ENCODE measurements around the gene RRP9.
"Not testable (repeated sequence)": the region's sequence is repeated elsewhere in the genome, so short reads cannot be mapped to it uniquely, and the experiment has no call there.

RRP9 gene, protein sequence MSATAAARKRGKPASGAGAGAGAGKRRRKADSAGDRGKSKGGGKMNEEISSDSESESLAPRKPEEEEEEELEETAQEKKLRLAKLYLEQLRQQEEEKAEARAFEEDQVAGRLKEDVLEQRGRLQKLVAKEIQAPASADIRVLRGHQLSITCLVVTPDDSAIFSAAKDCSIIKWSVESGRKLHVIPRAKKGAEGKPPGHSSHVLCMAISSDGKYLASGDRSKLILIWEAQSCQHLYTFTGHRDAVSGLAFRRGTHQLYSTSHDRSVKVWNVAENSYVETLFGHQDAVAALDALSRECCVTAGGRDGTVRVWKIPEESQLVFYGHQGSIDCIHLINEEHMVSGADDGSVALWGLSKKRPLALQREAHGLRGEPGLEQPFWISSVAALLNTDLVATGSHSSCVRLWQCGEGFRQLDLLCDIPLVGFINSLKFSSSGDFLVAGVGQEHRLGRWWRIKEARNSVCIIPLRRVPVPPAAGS

DNA sequence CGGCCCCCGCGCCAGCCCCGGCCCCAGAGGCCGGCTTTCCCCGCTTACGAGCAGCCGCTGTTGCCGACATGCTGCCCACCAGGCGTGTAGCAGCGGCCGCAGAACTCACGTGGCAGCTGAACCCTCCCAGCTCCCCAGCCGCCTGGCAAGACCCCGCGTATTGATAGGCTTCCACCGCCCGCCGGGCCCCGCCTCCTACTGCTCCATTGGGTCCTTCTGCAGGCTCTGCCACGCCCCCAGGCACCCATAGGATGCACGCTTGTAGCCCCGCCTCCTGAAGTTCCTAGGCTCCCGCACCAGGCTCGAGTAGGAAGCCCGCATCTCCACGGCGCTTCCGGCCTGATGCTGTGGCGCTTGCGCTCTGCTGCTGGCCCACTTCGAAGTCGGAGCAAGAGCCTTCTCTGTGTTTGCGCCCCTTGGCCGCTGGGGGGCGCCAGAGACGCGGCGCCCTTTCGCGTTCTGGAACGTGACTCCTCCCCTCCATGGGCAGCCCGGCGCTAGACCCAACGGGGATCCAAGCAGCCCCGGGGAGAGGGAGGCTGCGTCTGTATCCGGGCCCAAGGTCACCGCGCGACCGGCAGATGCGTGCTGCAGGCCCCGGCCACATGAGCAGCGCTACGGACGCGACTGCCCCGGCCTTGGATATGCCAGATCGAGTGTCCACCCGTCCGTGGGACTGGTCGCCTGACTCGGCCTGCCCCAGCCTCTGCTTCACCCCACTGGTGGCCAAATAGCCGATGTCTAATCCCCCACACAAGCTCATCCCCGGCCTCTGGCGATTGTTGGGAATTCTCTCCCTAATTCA lies at the start of gene RRP9, which contains the start of gene PARP3:
Gene RRP9, minus strand, starts transcription at position 107 of the 805 bp plus-strand sequence. Its CDS starts 37 bp downstream, at position 70.
Gene PARP3, plus strand, starts transcription at position 566 of the 805 bp plus-strand sequence. CDS start 993 bp downstream, outside the sequence.
- DNase-seq: peak; percentile 98 to 100

DNA sequence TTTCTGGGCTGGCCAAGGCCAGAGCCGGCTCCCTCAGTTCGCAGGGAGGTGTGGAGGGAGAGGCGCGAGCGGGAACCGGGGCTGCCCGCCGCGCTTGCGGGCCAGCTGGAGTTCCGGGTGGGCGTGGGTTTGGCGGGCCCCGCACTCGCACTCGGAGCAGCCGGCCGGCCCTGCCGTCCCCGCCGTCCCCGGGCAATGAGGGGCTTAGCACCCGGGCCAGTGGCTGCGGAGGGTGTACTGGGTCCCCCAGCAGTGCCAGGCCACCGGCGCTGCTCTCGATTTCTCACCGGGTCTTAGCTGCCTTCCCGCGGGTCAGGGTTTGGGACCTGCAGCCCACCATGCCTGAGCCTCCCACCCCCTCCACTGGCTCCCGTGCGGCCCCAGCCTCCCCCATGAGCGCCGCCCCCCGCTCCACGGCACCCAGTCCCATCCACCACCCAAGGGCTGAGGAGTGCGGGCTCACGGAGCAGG lies 48.8 kb upstream of the RRP9 start:
- not testable (repeated sequence) for DNase-seq

DNA sequence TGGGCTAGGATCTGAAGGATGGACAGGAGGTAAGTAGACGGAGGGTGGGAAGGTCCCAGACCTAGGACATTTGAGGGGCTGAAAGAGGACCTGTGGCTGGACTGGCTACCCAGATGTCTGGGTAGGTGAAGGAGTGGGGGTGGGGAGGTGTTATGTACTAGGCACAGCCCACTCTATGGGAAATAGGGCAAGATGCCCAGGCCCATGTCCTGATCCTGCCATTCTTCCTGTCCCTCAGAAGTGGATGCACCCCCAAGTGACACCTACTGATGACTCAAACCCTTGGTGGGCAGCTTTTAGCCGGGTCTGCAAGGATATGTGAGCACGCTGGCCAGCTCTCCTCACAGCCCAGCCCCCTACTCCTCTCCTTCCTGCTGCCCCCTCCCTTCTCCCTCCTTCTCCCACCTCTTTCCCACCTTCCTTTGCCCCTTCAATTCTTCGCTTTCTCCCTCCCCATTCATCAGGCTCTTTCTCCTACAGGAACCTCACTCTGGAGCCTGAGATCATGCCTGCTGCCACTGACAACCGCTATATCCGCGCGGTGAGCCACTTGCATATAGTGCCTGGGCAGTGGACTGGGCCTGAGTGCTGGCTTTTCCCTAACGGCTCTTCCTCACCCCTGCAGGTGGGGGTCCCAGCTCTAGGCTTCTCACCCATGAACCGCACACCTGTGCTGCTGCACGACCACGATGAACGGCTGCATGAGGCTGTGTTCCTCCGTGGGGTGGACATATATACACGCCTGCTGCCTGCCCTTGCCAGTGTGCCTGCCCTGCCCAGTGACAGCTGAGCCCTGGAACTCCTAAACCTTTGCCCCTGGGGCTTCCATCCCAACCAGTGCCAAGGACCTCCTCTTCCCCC lies 46.8 kb upstream of the RRP9 start:
- DNase-seq: no peak

DNA sequence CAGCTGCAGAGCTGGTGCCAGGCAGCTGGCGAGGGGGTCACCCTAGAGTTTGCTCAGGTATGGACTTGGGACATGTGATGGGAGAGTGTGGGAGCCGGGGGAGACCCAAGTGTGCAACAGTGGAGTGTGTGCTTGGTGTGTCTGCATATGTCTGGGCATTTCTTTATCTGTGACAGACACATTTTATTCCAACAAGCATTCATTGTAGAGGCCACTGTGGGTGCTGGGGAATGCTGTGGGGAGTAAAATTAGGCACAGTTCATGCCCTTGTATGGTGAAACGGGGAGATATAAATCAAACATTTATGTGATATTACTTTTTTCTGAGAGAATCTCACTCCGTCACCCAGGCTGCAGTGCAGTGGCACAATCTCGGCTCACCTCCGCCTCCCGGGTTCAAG lies 45.9 kb upstream of the RRP9 start:
- DNase-seq: no peak

DNA sequence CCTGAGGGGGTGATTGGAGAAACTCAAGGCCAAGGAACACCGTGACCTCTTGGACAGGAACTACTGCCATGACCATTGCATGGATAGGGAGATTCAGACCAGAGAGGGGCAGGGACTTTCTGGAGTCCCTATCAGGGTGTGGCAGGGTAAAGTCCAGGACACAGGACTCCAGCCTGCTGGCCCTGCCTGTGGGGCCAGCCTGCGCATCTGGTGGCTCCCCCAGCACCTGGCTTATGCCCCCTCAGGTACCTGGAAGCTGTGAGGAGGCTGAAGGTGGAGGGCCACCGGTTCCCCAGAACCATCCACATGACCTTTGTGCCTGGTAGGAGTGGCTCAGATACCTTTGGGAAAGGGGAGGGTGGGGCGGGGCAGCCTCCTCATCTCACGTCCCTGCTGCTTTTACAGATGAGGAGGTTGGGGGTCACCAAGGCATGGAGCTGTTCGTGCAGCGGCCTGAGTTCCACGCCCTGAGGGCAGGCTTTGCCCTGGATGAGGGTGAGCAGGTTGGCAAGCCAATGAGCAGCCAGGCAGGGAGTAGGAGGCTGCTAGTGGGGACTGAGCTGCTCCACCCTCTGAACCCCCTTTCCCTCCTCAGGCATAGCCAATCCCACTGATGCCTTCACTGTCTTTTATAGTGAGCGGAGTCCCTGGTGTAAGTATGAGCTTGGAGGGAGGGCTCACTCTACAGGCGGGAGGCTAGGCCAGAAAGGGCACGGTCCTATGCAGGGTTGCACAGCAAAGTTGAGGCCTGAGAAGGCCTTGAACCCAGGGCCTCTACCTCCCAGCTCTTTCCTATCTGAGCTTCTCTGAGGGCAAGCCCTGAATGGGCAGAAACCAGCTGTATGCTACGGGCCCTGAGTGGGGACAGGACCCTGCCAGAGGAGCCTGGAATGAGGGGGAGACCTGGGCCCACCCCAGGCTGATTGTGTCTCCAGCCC lies 44.6 kb upstream of the RRP9 start:
- DNase-seq: no peak

DNA sequence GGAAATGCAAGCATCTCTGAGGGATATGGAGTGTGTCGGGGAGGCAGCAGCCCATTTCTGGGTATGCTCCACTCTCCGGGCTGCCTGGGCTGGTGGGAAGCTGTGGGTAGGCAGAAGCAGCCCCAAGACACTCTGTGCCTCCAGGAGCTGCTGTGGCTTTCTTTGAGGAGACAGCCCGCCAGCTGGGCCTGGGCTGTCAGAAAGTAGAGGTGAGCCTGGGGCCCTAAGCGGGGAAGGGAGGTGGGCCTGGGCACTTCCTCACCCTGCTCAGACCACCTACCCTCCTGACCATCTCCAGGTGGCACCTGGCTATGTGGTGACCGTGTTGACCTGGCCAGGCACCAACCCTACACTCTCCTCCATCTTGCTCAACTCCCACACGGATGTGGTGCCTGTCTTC lies 43.4 kb upstream of the RRP9 start:
- no peak for DNase-seq

DNA sequence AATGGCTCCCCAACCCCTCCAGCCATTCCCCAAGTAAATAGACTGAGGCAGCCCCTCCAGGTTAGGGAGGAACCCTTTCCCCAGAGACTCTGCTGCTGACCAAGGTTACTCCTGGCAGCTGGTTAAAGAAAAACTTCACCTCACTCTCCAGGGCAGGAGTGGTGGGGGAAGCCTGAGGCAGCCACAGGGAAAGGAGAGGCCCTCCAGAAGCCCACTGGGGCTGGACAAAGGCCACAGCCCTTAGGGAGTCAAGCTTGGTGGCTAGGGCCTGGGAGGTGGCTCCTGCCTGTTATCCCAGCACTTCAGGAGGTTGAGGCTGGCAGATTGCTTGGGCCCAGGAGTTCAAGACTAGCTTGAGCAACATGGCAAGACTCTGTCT lies 42.6 kb upstream of the RRP9 start:
- no peak for DNase-seq

DNA sequence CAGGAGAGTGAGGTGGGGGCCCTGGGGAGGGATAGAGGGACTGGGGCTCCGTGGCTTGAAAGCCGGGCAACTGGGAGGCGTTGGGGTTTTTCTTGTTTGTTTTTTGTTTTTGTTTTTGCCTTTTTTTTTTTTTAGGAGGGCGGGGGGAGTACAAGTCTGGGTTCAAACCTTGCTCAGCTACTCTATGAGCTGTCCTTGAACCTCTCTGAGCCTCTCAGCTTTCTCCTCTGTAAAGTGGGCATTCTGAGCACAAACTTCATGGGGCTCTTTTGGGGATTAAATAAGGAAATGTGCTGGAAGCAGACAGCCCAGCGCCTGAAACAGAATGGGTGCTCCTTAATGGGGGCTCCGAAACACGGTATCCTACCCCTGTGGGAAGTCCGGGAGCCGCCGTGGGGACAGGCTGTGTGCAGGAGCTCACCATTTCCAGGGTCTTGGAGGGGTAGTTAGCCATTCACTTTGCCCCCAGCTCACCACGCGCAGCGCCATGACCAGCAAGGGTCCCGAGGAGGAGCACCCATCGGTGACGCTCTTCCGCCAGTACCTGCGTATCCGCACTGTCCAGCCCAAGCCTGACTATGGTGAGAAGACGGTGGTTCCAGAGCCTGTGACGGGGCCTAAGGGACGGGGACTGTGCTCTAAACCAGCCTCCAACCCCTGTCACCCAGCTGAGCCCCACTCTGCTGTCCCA lies 42.0 kb upstream of the RRP9 start:
- no peak for DNase-seq

DNA sequence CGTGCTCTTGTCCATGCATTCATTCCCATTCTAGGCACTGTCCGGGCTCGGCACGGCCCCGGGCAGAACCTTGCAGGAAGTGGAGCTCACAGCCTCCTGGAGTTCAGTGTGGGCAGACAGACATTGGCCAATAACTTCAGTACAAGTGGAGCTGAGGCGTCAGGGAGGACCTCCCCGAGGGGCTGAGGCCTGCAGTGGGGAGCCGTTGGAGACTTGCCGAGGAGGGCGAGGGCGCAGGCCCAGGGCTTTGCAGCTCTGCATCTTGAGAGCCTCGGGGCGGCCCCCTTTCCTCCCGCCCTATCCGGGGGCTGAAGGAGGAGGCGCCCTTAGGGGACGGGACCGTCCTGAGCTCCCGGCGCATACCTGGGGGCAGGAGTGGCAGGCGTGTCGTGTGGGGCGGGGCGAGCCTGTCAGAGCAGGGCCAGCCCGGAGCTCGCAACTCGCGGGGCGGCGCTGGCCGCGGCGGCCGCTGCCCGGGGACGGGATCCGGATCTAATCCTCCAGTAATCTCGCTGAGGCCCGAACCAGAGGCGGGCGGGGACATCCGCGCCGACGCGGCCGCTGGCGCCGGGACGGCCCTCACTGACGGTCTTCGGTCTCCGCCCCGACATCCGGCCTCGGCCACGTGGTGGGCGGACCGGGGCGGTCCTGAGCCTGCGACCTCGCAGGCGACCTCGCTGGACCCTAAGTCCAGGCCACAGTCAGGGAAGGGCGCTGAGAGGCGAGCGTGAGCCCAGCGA lies 41.3 kb upstream of the RRP9 start, which contains the start of gene ACY1:
Gene ACY1, plus strand, starts transcription at position 698 of the 740 bp plus-strand sequence. CDS start 530 bp downstream, outside the sequence.
- DNase-seq: peak; percentile 26 to 50

DNA sequence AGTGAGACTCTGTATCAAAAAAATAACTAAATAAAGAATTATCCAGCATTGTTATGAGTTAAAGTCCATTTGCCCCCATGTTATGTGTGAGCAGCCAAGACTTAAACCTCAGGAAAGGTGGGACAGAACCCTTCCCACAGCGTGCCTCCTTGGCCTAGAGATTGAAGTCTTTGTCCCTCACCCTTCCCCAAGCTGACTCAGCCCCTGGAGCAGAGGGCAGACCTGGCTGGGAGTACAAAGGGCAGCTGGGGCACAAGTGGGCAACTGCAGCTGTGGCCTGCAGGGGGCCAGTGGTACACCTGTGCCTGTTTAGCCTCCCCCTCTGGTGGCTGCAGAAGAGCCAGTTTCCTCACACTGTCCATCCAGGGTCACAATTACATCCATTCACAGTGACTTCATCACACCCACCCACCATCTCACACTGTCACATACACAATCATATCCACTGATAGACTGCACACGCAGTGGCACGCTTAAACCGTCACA lies 40.7 kb upstream of the RRP9 start:
- peak; percentile 72 to 83 for DNase-seq

DNA sequence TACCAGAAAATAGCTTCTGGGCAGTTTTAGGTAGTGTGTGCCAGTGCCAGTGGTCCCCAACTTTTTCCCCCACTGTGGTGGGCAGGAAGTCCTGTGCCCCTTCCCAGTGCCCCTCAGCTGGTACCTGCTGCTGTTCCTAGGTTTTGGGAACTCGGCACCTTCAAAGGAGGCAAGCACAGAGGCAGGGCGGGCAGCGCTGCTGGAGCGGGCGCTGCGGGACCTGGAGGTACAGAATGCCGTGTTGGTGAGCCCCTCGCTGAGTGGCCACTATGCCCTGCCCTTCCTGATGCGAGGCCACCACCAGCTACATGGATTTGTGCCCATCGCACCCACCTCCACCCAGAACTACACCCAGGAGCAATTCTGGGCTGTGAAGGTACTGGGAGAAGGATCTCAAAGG lies 38.5 kb upstream of the RRP9 start:
- no peak for DNase-seq

DNA sequence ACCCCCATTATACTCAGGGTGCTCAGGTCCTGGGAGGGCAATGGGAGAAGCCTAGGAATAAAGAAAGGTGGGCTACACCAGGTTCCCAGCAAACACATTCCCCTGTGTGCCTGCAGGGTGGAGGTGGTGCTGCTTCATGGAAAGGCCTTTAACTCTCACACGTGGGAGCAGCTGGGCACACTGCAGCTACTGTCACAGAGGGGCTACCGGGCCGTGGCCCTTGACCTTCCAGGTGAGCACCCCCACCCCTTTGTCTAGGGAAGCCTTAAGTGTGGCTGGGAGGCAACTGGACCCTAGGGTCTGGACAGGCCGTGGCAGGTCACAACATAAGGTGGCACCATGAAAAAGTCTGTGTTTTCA lies 36.4 kb upstream of the RRP9 start:
- no peak for DNase-seq

DNA sequence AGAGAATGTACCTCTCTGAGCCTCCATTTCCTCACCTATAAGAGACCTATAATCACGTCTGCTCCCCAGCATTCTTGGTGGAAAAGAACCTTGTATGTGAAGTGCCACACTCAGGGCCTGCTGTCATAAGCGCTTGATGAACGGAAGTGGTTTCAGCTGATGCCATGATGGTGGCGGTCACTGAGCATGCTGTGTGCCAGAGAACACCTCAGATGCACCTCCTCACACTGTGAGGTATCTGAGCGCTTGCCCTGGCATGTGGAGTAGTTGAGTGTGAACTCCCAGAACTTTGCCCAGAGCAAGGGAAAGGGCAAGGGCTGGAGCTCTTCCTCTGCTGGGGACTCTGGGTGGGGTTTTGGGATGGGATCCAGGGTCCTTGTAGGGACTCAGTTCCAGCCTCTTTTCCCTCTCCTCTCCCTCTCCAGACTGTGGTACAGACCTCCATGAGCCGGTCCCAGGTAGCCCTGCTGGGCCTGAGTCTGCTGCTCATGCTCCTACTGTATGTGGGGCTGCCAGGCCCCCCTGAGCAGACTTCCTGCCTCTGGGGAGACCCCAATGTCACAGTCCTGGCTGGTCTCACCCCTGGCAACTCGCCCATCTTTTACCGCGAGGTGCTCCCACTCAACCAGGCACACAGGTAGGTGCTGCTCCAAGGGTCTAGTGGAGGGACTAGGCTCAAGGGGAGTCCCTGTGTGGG lies 35.9 kb upstream of the RRP9 start:
- no peak for DNase-seq

DNA sequence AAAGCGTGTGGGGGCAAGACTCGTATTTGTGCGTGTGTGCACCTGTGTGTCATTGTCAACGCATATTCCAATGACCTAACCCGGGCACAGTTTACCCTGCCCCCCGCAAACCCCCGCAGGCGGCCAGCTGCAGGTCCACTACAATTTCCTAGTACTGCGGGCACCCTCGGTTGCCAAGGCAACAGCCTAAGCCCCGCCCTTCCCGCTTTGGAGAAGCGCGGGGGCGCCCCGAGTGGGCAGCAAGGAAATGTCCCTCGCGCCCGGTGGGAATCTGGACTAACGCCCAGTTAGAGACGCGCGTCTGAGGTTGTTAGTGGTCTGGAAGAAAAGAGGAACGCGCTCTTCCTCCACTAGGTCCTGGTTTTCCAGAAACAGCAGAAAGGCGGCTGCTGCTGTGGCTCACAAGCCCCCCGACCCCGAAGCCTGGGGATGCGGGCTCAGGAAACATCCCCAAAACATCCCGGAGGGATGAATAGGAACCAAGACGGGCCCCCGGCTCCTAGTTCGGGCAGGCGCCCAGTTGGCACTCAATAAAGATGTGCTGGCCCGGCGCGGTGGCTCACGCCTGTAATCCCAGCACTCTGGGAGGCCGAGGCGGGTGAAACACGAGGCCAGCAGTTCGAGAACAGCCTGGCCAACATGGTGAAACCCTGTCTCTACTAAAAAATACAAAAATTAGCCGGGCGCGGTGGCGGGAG lies 34.3 kb upstream of the RRP9 start:
- peak; percentile 38 to 68 for DNase-seq

DNA sequence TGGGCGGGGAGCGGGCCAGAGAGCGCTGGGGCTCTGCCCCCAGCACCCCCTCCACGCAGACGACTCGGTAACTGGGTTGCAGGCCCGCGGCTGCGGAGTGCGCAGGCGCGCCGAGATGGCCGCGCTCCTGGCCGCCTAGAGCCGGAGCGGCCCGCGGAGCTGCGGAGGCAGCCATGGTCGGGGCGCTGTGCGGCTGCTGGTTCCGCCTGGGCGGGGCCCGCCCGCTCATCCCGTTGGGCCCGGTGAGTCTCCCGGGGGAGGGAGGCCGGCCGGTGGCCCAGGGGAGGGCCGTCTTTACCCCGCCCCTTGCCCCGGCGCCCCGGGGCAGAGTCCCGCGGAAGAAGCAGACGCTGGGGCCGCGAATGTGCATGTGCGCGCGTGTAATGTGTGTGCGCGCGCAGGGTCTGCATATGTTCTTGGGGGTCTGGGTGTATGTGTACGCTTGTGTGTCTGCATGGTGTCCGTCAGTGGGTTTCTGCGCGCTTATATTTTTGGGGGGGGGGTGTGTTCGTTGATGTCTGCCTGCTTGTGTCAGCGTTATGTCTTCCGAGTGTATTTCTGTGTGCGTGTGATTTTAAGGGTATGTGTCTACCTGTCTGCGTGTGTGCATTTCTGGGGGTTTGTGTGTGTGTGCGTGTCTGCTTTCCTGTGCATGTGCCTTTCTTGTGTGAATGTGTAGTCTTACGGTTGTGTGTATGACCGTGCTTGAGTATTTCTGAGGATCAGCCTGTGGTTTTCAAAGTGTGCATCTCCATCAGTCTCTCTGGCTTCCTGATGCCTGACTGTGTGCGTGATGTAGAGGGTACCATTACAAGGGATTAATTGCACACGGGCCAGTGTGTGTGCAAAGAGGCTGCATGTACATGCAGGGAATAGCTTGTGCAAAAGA lies 33.5 kb upstream of the RRP9 start, which contains the start of gene ABHD14A:
Gene ABHD14A, plus strand, starts transcription at position 102 of the 889 bp plus-strand sequence. Its CDS starts 72 bp downstream, at position 174.
- DNase-seq: peak; percentile 37 to 63

DNA sequence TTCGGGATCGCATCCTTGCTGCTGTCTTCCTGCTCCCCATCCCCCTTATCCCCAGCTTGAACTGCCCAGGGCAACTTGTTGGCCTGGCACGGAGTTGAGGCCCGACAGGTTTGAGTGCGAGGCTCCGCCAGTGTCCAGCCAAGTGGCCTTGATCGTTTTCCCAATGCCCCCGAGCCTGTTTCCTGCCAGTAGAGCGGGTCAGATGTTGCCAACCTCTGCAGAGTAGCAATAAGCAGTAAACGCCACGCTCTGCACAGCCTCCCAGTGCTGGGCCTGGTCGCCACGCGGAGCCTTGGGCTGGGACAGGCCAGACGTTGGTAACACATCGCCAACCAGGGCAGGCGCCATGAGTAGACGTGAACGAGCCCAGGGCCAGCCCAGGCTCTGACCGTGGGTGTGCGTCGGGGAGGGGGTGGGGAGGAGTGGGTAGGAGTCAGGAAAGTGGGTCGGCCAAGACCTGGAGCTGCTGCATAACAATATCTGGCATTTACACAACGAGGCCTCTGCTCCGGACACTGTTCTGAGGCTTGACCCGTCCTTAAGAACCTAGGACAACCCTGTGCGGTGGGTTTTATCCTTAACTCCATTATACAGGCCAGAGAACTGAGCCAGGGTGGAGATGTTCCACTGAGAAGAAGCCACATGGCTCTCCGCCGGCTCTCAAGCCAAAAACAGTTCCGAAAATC lies 32.7 kb upstream of the RRP9 start:
- no peak for DNase-seq

DNA sequence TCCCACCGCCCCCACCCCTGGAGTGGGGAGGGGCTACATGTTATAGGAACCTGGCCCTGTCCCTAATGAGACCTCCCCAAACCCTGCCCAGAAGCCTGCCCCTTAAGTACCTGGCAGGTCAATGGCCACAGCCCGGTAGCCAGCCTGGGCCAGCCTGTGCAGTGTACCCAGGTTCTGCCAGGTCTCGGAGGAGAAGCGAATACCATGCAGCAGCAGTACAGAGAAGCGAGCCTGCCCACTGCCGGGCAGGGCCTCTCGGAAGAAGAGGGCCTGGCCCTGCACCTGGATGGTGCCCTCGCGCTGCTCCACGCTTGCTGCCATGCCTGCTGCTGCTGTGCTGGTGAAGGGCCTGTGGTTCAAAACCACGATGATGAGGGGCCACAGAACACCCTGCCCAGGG lies 29.6 kb upstream of the RRP9 start:
- DNase-seq: no peak

Measured in SHP77 (cell line).